Measurements from ENCODE around the gene TBC1D22A. TPM values are rescaled to one million over a fixed set of nuclear protein-coding genes. Genes with fewer than 3 reads are reported as not detected.

TBC1D22A gene
- total RNA-seq, 4 donors from 2014 or later = 42.6 to 70.4 (median 55.1) TPM

DNA sequence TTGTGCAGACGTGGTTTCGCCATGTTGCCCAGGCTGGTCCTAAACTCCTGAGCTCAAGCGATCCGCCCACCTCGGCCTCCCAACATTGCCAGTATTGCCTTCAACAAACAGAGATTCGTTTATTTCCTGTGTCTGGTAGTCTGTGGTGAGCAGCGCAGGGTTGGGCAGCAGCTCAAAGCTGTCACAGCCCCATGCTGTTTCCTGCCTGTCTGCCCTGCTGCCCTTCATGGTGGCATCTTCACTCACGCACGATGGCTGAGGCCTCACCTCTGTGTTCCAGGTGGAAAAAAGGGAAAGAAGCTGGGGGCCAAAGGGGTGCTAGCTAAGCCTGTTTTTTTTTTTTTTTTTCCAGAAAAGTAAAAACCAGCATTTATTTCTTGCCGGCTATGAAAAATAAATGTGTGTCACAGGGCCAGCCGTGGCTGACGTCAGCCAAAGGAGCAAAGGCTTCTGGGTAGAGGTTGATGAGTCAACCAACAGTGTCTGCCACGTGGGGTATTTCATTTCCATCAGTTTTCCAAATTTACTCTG lies 28.8 kb downstream of the TBC1D22A start:
- Histone ChIP-seq H3K27ac (peak overlapping the region; percentile 60 to 80 (median 71)), H3K9me3 (no peaks in the 10 kb centered on the region), H3K4me1 (peaks cover 0 to 9% (median 5%) of the 10 kb centered on the region in 4 donors), H3K4me3 (peak overlapping the region in 1 of 4 donors; percentile 6), H3K36me3 (peaks cover 0 to 42% (median 0%) of the 10 kb centered on the region in 3 donors), H3K27me3 (no peaks in the 10 kb centered on the region)
- TF ChIP-seq, protein P1, sequence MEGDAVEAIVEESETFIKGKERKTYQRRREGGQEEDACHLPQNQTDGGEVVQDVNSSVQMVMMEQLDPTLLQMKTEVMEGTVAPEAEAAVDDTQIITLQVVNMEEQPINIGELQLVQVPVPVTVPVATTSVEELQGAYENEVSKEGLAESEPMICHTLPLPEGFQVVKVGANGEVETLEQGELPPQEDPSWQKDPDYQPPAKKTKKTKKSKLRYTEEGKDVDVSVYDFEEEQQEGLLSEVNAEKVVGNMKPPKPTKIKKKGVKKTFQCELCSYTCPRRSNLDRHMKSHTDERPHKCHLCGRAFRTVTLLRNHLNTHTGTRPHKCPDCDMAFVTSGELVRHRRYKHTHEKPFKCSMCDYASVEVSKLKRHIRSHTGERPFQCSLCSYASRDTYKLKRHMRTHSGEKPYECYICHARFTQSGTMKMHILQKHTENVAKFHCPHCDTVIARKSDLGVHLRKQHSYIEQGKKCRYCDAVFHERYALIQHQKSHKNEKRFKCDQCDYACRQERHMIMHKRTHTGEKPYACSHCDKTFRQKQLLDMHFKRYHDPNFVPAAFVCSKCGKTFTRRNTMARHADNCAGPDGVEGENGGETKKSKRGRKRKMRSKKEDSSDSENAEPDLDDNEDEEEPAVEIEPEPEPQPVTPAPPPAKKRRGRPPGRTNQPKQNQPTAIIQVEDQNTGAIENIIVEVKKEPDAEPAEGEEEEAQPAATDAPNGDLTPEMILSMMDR (IDR thresholded peaks at IDR 0.05) = no peak
- no peak for TF ChIP-seq POLR2A (IDR thresholded peaks at IDR 0.05)
- DNase-seq = peak; percentile 44 to 84 (median 74)

DNA sequence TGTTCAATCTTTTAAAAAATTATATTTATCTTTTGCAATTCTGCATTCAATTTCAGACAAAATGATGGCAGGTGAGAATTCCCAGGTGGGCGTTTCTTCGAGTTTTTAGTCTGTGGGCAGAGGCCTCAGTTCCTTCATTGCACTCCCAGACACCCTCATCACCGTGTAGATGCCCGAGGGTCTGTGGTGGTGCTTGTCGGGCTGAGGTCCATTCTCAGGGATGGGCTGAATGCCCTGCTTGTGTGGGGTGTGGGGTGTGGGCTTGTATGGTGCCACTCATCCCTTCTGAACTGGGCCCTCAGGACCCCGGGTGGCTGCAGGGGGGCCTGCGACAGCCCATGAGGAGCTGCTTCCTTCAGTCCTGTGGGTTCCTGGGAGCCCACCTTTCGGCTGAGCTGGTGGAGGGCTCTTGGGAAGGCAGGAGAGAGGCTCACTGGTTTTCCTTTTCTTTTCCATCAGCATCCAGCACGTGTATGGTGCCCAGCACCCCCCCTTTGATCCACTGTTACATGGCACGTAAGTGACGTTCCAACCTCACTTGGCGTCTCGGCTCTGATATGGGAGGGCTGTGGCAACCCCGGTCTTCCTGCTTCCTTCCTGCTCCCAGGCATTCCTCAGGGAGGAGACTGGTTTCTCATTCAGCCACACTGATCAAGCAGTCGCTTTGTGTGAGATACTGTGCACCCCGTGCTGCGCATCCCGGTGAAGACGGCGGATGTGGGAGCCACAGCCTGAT lies 29.8 kb downstream of the TBC1D22A start:
- peak in 2 of 3 donors; percentile 33 to 38 for DNase-seq
- Histone ChIP-seq H3K4me1 (peaks cover 0 to 9% (median 5%) of the 10 kb centered on the region in 4 donors), H3K9me3 (no peaks in the 10 kb centered on the region), H3K4me3 (no peak overlapping the region), H3K36me3 (peaks cover 0 to 46% (median 0%) of the 10 kb centered on the region in 3 donors), H3K27me3 (no peaks in the 10 kb centered on the region), H3K27ac (peak overlapping the region in 3 of 4 donors; percentile 70 to 80 (median 72))
- no peak for TF ChIP-seq POLR2A (IDR thresholded peaks at IDR 0.05)
- TF ChIP-seq, protein P1 (IDR thresholded peaks at IDR 0.05) = no peak

DNA sequence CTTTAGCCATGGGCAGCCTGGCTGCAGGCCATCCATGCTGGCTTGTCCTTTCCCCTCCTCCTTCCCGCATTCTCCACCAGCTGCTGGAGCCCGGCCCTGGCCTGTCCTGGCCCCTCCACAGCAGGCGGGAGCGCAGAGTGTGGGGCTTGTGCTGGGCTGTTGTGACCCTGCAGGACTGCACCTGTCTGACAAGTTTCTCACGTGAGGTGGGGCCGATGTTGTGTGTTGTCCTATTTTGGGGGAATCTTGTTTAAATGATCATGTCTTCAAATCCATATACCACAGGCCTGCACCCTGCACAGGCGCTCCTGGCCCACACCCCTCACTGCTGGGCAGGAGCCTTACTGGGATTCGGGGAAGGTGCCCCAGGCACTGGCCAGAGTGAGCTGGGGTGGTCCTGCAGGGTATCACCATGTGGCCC lies 30.4 kb downstream of the TBC1D22A start:
- H3K4me1 ChIP-seq = peaks cover 0 to 9% (median 5%) of the 10 kb centered on the region in 4 donors
- TF ChIP-seq, protein P1 (IDR thresholded peaks at IDR 0.05) = no peak
- no peak for TF ChIP-seq POLR2A (IDR thresholded peaks at IDR 0.05)
- peak in 1 of 3 donors; percentile 39 for DNase-seq
- no peak overlapping the region for H3K4me3 ChIP-seq
- no peaks in the 10 kb centered on the region for H3K27me3 ChIP-seq
- H3K9me3 ChIP-seq = no peaks in the 10 kb centered on the region
- H3K27ac ChIP-seq = no peak overlapping the region
- peaks cover 0 to 51% (median 0%) of the 10 kb centered on the region in 3 donors for H3K36me3 ChIP-seq

DNA sequence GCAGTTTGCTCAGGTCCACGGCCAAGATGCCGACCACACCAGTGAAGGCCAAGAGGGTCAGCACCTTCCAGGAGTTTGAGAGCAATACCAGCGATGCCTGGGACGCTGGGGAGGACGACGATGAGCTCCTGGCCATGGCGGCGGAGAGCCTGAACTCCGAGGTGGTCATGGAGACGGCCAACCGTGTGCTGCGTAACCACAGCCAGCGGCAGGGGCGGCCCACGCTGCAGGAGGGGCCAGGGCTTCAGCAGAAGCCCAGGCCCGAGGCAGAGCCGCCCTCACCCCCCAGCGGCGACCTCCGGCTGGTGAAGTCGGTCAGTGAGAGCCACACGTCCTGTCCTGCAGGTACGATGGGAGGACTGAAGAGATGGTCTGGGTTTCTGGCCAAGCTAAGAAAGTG lies 31.0 kb downstream of the TBC1D22A start:
- no peaks in the 10 kb centered on the region for H3K9me3 ChIP-seq
- peak in 1 of 3 donors; percentile 39 for DNase-seq
- no peak overlapping the region for H3K4me3 ChIP-seq
- H3K36me3 ChIP-seq = peaks cover 0 to 58% (median 0%) of the 10 kb centered on the region in 3 donors
- H3K4me1 ChIP-seq = peaks cover 0 to 9% (median 5%) of the 10 kb centered on the region in 4 donors
- H3K27me3 ChIP-seq = no peaks in the 10 kb centered on the region
- H3K27ac ChIP-seq = no peak overlapping the region
- TF ChIP-seq POLR2A (IDR thresholded peaks at IDR 0.05) = no peak
- TF ChIP-seq, protein P1 (IDR thresholded peaks at IDR 0.05) = no peak

DNA sequence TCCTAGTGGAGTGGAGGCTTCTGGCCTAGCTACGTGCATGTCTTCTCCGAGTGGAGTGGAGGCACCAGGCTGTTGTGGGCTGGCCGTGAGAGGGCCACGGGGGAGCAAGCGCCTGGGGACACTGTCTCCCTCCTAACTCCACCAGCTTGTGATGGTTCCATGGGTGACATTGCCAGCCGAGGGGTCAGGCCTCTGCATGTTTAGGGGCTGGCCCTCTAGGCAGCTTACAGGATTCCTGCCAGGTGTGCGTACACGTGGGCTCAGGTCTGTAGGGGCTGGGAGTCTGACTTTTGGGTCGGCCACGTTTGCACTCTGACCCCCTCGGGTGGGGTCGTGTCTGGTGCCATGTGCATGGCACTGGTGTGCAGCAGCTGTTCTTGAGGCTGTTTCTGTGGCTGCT lies 31.6 kb downstream of the TBC1D22A start:
- DNase-seq = no peak
- H3K4me3 ChIP-seq = no peak overlapping the region
- H3K4me1 ChIP-seq = peaks cover 0 to 9% (median 5%) of the 10 kb centered on the region in 4 donors
- H3K36me3 ChIP-seq = peaks cover 0 to 60% (median 0%) of the 10 kb centered on the region in 3 donors
- TF ChIP-seq POLR2A (IDR thresholded peaks at IDR 0.05) = no peak
- TF ChIP-seq, protein P1 (IDR thresholded peaks at IDR 0.05) = no peak
- no peaks in the 10 kb centered on the region for H3K27me3 ChIP-seq
- no peaks in the 10 kb centered on the region for H3K9me3 ChIP-seq
- H3K27ac ChIP-seq = no peak overlapping the region

Measured in Peyer's patch (tissue), 4 donors.